HG03280 (cell line): ENCODE measurements around the gene ZNF226.
"Not testable (repeated sequence)": the region's sequence is repeated elsewhere in the genome, so short reads cannot be mapped to it uniquely, and the experiment has no call there.

Experiments
- ATAC-seq: cut with Tn5 transposase; IDR thresholded peaks from one replicate; pipeline ENCODE4 v1.9.1; 2021; ENCODE audit warnings: mild to moderate bottlenecking, moderate library complexity; ENCODE audit not compliant: unreplicated experiment

ZNF226 gene

DNA sequence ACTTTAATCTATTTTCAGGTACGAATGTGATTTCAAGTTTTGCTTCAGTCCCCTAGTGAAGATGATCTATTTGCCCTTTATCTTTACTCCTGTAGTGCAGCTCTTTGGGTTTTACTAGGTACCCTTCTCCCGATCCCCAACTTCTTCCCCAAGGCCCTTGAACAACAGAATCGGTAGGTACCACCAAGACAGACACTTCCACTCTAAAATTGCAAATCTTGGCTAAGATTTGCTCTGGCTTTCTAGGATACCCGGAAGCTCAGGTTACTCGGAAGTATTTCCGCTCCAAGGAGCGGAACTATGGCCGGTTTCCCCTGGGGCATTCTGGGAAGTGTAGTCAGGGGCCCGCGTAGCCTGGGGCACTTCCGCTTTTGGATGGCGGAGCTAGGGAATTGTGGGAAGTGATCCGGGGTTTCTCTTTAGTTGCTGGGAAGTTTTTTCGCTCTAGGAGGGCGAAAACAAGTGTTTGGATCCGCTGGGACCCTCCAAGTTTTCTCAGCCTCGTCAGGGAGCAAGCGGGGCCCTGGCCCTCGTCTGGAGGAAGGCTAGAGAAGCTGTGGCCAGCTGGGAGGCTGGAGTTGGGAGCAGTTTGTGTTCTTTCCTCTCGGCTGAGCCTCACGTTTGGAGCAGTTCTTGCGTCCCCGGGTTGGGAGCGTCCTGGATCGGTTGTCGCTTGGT lies 42.4 kb downstream of the ZNF226 start:
- ATAC-seq = peak; percentile 92

DNA sequence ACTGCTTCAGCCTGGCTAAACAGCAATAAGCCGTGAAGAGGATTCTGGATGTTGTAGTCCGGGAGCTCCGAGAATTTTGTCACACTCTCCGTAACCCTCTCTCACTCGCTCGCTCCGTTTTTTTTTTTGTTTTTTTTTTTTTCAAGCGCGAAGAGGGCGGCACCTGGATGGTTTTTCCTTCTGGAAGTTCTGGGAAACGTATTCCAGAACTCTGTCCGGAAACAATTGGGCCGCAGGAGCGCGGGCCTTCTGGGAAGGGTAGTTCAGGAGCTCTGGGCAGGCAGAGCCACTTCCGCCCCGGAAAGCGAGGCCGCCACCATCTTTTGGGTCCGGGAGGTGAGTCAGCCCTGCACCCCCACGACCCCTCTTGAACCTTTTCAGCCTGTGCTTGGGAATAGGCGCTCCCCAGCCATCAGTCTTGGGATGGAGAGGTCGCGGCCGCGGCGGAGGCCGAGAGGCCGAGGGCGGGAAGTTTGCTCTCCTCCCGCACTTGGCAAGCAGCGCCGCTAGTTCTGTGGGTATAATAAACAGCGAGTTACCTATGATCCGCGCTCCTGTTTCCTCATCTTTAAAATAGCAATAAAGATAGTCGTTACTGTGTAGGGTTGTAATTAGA lies 47.5 kb downstream of the ZNF226 start, which contains the start of gene ZNF227:
Gene ZNF227 (plus strand): TSS at position 283 of the 616 bp plus-strand sequence. CDS start 5,261 bp downstream, outside the sequence.
- peak; percentile 77 for ATAC-seq

DNA sequence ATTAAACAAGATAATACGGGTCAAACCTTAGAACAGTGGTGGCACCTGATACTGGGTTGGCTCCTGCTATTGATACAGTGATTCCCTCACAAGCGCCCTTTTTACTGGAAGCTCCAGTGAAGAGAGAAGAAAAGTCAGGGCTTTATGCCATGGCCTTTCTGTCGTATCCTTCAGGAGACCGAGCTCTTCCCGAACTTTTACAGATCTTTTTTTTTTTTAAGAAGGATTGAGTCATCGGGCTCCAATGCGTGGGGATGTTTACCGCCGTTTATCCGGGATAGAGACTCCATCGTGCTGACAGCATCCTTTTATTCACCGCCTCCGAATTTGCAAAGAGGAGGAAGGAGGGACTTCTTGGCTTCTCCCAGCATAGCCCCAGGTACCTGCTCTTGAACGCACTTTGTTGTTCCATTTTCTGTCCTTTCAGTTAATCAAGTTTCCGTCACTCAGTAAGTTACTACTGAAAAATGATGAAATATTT lies 48.0 kb downstream of the ZNF226 start:
- no peak for ATAC-seq

DNA sequence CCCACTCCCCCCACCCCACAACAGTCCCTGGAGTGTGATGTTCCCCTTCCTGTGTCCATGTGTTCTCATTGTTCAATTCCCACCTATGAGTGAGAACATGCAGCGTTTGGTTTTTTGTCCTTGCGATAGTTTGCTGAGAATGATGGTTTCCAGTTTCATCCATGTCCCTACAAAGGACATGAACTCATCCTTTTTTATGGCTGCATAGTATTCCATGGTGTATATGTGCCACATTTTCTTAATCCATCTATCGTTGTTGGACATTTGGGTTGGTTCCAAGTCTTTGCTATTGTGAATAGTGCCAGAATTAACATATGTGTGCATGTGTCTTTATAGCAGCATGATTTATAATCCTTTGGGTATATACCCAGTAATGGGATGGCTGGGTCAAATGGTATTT lies 55.0 kb downstream of the ZNF226 start:
- not testable (repeated sequence) for ATAC-seq

DNA sequence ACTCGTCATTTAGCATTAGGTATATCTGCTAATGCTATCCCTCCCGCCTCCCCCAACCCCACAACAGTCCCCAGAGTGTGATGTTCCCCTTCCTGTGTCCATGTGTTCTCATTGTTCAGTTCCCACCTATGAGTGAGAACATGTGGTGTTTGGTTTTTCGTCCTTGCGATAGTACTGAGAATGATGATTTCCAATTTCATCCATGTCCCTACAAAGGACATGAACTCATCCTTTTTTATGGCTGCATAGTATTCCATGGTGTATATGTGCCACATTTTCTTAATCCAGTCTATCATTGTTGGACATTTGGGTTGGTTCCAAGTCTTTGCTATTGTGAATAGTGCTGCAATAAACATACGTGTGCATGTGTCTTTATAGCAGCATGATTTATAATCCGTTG lies 55.9 kb downstream of the ZNF226 start:
- ATAC-seq = not testable (repeated sequence)

DNA sequence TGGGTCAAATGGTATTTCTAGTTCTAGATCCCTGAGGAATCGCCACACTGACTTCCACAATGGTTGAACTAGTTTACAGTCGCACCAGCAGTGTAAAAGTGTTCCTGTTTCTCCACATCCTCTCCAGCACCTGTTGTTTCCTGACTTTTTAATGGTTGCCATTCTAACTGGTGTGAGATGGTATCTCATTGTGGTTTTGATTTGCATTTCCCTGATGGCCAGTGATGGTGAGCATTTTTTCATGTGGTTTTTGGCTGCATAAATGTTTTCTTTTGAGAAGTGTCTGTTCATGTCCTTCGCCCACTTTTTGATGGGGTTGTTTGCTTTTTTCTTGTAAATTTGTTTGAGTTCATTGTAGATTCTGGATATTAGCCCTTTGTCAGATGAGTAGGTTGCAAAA lies 56.4 kb downstream of the ZNF226 start:
- not testable (repeated sequence) for ATAC-seq
